Parathyroid adenoma (tissue), 2 donors: ENCODE results near the gene AKAP8L.

Source experiments
- H2AFZ ChIP-seq: fragments of 300-600 bp; sonication (generic); one replicate; pipeline ENCODE4 v1.7.0; 2017; ENCODE audit warnings: antibody characterized with exemption, mild to moderate bottlenecking
- H3K27ac ChIP-seq: fragments of 300-600 bp; sonication (generic); one replicate; pipeline ENCODE4 v1.7.0; 2017
- H3K27me3 ChIP-seq: fragments of 300-600 bp; sonication (generic); one replicate; pipeline ENCODE4 v1.7.0; 2017; ENCODE audit warnings: low read length; ENCODE audit not compliant: control insufficient read depth, insufficient read depth
- H3K36me3 ChIP-seq: fragments of 300-600 bp; sonication (generic); one replicate; pipeline ENCODE4 v1.7.0; 2017; ENCODE audit warnings: low read length; ENCODE audit not compliant: control insufficient read depth, insufficient read depth
- H3K4me1 ChIP-seq: fragments of 300-600 bp; sonication (generic); one replicate; pipeline ENCODE4 v1.7.0; 2017; ENCODE audit warnings: control low read depth
- H3K4me2 ChIP-seq: fragments of 300-600 bp; sonication (generic); one replicate; pipeline ENCODE4 v1.7.0; 2017; ENCODE audit warnings: low read length
- H3K4me3 ChIP-seq: fragments of 300-600 bp; sonication (generic); one replicate; pipeline ENCODE4 v1.7.0; 2017; ENCODE audit warnings: low read depth, low read length
- H3K79me2 ChIP-seq: fragments of 300-600 bp; sonication (generic); one replicate; pipeline ENCODE4 v1.7.0; 2017; ENCODE audit warnings: control low read depth
- H3K9ac ChIP-seq: fragments of 300-600 bp; sonication (generic); one replicate; pipeline ENCODE4 v1.7.0; 2017; ENCODE audit warnings: mild to moderate bottlenecking
- H3K9me3 ChIP-seq: fragments of 300-600 bp; sonication (generic); one replicate; pipeline ENCODE4 v1.7.0; 2017; ENCODE audit warnings: low read length; ENCODE audit not compliant: control insufficient read depth
- TF ChIP-seq, protein P1 (sequence below): fragments of 300-600 bp; sonication (generic); IDR thresholded peaks from one replicate; pipeline ENCODE4 v1.7.0; 2017; ENCODE audit warnings: antibody characterized with exemption, mild to moderate bottlenecking
- donor health status: primary hyperparathyroidism.

AKAP8L gene

DNA sequence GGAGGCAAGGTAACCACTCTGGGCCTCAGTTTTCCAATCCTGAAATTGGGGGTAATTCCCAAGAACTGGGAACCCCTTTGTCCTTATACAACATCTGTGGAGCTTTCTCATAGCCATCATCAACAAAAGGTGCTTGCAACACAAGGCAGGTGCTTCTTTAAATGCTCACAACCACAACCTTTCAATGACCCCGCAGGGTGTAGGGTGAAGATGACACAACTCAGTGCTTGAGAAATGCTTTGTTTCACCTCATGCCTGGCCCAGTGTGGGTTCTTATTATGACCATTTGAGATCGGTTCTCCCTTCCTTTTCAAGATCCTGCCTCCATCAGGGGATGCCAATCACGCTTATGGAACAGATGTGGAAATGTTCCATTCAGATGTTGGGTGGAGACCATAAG, 22.5 kb upstream of the AKAP8L start:
- Histone ChIP-seq H3K79me2 (no peaks in the 10 kb centered on the region), H2AFZ (no peak overlapping the region), H3K4me2 (no peak overlapping the region), H3K36me3 (no peaks in the 10 kb centered on the region), H3K9me3 (no peaks in the 10 kb centered on the region), H3K4me1 (no peaks in the 10 kb centered on the region), H3K4me3 (no peak overlapping the region), H3K27me3 (no peaks in the 10 kb centered on the region), H3K27ac (no peak overlapping the region), H3K9ac (no peak overlapping the region)
- TF ChIP-seq, protein P1, sequence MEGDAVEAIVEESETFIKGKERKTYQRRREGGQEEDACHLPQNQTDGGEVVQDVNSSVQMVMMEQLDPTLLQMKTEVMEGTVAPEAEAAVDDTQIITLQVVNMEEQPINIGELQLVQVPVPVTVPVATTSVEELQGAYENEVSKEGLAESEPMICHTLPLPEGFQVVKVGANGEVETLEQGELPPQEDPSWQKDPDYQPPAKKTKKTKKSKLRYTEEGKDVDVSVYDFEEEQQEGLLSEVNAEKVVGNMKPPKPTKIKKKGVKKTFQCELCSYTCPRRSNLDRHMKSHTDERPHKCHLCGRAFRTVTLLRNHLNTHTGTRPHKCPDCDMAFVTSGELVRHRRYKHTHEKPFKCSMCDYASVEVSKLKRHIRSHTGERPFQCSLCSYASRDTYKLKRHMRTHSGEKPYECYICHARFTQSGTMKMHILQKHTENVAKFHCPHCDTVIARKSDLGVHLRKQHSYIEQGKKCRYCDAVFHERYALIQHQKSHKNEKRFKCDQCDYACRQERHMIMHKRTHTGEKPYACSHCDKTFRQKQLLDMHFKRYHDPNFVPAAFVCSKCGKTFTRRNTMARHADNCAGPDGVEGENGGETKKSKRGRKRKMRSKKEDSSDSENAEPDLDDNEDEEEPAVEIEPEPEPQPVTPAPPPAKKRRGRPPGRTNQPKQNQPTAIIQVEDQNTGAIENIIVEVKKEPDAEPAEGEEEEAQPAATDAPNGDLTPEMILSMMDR = no peak

DNA sequence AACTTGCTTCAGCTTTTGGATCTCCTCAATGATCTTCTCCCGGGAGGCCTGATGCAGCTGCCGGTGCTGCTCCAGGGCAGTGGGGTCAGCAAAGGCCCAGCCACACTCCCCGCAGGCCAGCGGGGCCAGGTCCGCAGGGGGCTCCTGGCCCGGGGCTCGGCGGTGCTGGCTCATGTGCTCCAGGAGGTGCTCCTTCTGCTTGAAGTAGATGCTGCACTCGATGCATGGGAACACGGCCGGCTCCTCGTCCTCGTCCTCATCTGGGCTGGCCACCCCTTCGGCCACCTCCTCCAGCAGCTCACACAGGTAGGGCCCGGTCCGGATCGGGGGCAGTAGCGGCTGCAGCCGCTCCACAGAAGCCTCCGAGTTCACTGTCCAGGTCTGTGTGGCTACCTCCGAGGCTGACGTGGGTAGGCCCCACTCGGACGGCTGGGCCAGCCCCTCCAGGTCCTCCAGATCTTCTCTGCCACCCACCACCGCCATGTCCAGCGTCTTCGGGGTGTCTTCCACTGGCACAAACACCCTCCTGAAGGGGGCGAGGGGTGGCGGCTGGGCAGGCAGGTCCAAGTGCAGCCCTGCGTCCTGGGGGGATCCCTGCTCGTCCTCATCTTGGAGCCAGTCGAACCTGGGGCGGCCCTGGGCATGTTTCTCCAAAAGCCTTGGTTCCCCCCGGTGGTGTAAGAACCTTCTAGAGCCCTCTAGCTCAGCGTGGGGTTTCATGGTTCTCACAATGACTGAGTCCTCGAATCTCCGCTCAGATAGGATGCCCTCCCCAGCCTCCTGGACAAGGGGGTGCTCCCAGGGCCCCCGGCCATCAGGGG, 21.2 kb upstream of the AKAP8L start:
- Histone ChIP-seq H3K27ac (no peak overlapping the region), H3K4me1 (no peaks in the 10 kb centered on the region), H3K4me2 (no peak overlapping the region), H3K9ac (no peak overlapping the region), H3K9me3 (no peaks in the 10 kb centered on the region), H3K27me3 (no peaks in the 10 kb centered on the region), H3K4me3 (no peak overlapping the region), H2AFZ (no peak overlapping the region), H3K79me2 (no peaks in the 10 kb centered on the region), H3K36me3 (no peaks in the 10 kb centered on the region)
- TF ChIP-seq, protein P1 = no peak

DNA sequence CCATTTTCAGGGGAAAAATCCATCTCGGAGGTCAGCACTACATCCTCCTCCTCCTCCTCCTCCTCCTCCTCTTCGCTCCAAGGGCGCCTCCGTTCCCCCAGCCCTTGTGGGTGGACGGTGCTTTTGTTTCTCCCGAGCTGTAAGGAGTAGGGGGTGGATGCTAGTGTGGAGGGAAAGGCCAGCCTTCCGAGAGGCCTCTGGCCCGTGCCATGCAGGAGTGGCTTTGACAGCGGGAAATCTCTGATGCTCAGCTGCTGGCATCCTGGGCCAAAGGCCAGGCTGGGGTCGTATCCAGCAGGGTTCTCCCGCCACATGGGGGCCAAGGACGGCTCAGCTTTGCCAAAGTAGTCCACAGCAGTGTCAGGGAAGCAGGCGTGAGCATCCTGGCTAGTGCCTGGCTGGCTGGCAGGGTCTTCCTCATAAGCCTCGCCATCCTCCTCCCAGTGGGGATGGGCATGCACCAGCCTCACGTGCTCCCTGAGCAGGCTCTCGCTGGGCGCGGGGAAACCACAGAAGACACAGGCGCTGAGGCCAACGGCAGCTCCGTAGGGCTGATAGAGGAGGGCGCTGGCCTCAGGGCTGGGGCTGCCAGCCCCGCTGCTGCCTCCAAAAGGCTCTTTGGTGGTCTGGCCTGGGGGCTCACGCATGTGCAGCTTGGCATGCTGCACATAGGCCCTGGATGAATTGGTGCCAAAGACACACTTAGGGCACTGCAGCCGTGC, 20.5 kb upstream of the AKAP8L start:
- Histone ChIP-seq H3K27ac (no peak overlapping the region), H3K4me3 (no peak overlapping the region), H3K27me3 (no peaks in the 10 kb centered on the region), H3K79me2 (no peaks in the 10 kb centered on the region), H3K9ac (no peak overlapping the region), H3K4me1 (no peaks in the 10 kb centered on the region), H2AFZ (no peak overlapping the region), H3K9me3 (no peaks in the 10 kb centered on the region), H3K36me3 (no peaks in the 10 kb centered on the region), H3K4me2 (no peak overlapping the region)
- TF ChIP-seq, protein P1 = no peak

DNA sequence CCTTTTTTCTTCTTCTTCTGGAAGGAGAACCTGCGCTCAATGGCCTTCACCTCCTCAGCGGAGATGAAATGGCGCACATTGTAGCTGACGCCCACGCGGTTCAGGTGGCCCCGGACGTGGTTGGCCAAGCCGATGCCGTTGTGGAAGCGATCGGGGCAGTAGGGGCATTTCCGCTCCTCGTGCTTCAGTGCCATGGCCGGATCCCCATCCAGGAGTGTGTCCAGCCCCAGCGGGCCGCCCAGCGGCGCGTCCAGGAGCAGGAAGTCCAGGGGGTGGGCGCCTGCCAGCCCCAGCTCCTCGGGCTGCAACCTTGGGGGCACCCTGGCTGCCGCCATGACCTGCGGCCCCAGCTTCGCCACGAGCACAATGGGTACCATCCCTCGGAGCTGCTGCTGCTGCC, 19.8 kb upstream of the AKAP8L start:
- H3K27ac ChIP-seq = no peak overlapping the region
- no peaks in the 10 kb centered on the region for H3K9me3 ChIP-seq
- H3K4me3 ChIP-seq = no peak overlapping the region
- H3K36me3 ChIP-seq = no peaks in the 10 kb centered on the region
- TF ChIP-seq, protein P1 = no peak
- H3K27me3 ChIP-seq = no peaks in the 10 kb centered on the region
- no peak overlapping the region for H3K9ac ChIP-seq
- no peak overlapping the region for H3K4me2 ChIP-seq
- no peaks in the 10 kb centered on the region for H3K4me1 ChIP-seq
- no peaks in the 10 kb centered on the region for H3K79me2 ChIP-seq
- no peak overlapping the region for H2AFZ ChIP-seq
